ENCODE measurements around the gene ZNF444. TPM values are rescaled to one million over a fixed set of nuclear protein-coding genes. Genes with fewer than 3 reads are reported as not detected.

Gene ZNF444
- total and polyA plus RNA-seq, 2 of the 8 experiments (the other 6 are each of a cell fraction or from before 2014, with no cell fraction given): 49.5 to 54.5 TPM

GRCh38 chr19:56116606-56117005 lies 24.5 kb upstream of the ZNF444 start:
- Histone ChIP-seq H3K23me2 (ENCODE audit: low read depth, low read length) (peaks cover 6% of the 10 kb centered on the region), H3K27me3 (replicated peaks in 1 of 4; ENCODE audit: control insufficient read depth in 3 of 4, extremely low read depth in 1 of 4, insufficient read depth in 3 of 4, low read length in 3 of 4) (no peaks in the 10 kb centered on the region), H2BK15ac (ENCODE audit: low read length) (no peak overlapping the region), H3K23ac (ENCODE audit: insufficient read length) (no peak overlapping the region), H4K5ac (ENCODE audit: insufficient read length, low read depth, low read length) (no peak overlapping the region), H3K56ac (replicated peaks; ENCODE audit: insufficient read length, low read depth, low read length) (no peak overlapping the region), H2AK5ac (ENCODE audit: low read depth, low read length) (no peak overlapping the region), H3K4me2 (ENCODE audit: insufficient read depth in 1 of 2, low read depth in 2 of 2, low read length in 2 of 2) (no peak overlapping the region), H2BK12ac (ENCODE audit: low read depth, low read length) (no peak overlapping the region), H3K14ac (ENCODE audit: insufficient read length) (no peak overlapping the region), H3K27ac (ENCODE audit: low read depth, low read length) (no peak overlapping the region), H2AFZ (ENCODE audit: low read length) (no peak overlapping the region), H2BK120ac (replicated peaks; ENCODE audit: low read depth, low read length) (no peak overlapping the region), H2BK5ac (ENCODE audit: low read depth, low read length) (no peak overlapping the region), H3K79me2 (ENCODE audit: control insufficient read depth in 1 of 2, insufficient read depth in 2 of 2, low read length in 2 of 2) (peaks cover 66 to 89% of the 10 kb centered on the region in 2 experiments), H3K9ac (replicated peaks in 1 of 4; ENCODE audit: extremely low read depth in 1 of 4, low read depth in 3 of 4, low read length in 3 of 4) (no peak overlapping the region), H4K8ac (ENCODE audit: extremely low read depth, insufficient read depth, low read length) (0 out of 2 replicates have a peak overlapping the region, but pooled peaks have one; percentile 48), H3K4ac (replicated peaks; ENCODE audit: insufficient read length, low read depth, low read length) (no peak overlapping the region), H4K91ac (replicated peaks; ENCODE audit: insufficient read length, low read length) (no peak overlapping the region), H2BK20ac (ENCODE audit: low read length) (no peak overlapping the region), H3K79me1 (ENCODE audit: low read depth, low read length) (peaks cover 20% of the 10 kb centered on the region), H3K9me3 (ENCODE audit: insufficient read depth in 2 of 2, low read depth in 1 of 2, low read length in 1 of 2) (no peaks in the 10 kb centered on the region), H3K18ac (ENCODE audit: extremely low read depth, low read length) (no peak overlapping the region), H4K20me1 (replicated peaks in 1 of 2; ENCODE audit: control insufficient read depth in 1 of 2, insufficient read depth in 2 of 2, low read length in 2 of 2) (peaks cover 42 to 47% of the 10 kb centered on the region in 2 experiments), H3K36me3 (ENCODE audit: control insufficient read depth in 2 of 4, insufficient read depth in 4 of 4, low read length in 3 of 4) (0 out of 8 replicates have a peak, but pooled peaks cover 0 to 3% (median under 1%) of the 10 kb centered on the region in 4 experiments), H3K4me3 (ENCODE audit: extremely low read depth in 1 of 4, insufficient read depth in 2 of 4, low read depth in 3 of 4, low read length in 4 of 4) (no peak overlapping the region), H3K4me1 (replicated peaks in 1 of 4; ENCODE audit: control insufficient read depth in 3 of 4, insufficient read depth in 4 of 4, low read length in 3 of 4) (peaks cover 6 to 37% (median 27%) of the 10 kb centered on the region in 4 experiments)
- FAIRE-seq (no peak), DNase-seq (ENCODE audit: low read depth in 1 of 2, low spot score in 2 of 2) (no peak)
- WGBS, 2 experiments (ENCODE audit: extremely low coverage in 1 of 2, insufficient coverage in 1 of 2, insufficient read length in 1 of 2, insufficient replicate concordance in 2 of 2, low coverage in 1 of 2, low lambda C conversion rate in 2 of 2, missing lambda C conversion rate in 1 of 2): 92% methylated on average over 6 of the region's 6 CpGs; no CpG with 5 or more reads in 1 of the 2 experiments
- POLR2A ChIA-PET (ENCODE audit: partially characterized antibody): interaction anchor here (1.0 to 7.0 kb wide), 4 partner anchors 9 to 25 kb away, joined by 3 to 51 read pairs (median 4); no protein-coding TSS in a partner anchor
- CTCF ChIA-PET (ENCODE audit: partially characterized antibody): interaction anchor here (0.6 to 1.1 kb wide), 3 partner anchors 21 to 36 kb away, joined by 3 read pairs; no protein-coding TSS in a partner anchor
- TF ChIP-seq SP1 (IDR thresholded peaks at IDR 0.05; ENCODE audit: low read depth, low read length): no peak
- TF ChIP-seq CTCF (IDR thresholded peaks at IDR 0.05; ENCODE audit: control extremely low read depth in 1 of 3, insufficient read depth in 1 of 3, low read depth in 1 of 3, low read length in 3 of 3): no peak
- no peak for TF ChIP-seq KDM1A (IDR thresholded peaks at IDR 0.05; ENCODE audit: borderline replicate concordance, low read length)
- TF ChIP-seq RBBP5 (IDR thresholded peaks at IDR 0.05; ENCODE audit: borderline replicate concordance, low read depth, low read length): no peak
- no peak for TF ChIP-seq CBX8 (IDR thresholded peaks at IDR 0.05; ENCODE audit: borderline replicate concordance, low read depth, low read length)
- TF ChIP-seq POLR2AphosphoS5 (IDR thresholded peaks at IDR 0.05; ENCODE audit: low read depth, low read length): no peak
- TF ChIP-seq GABPA (IDR thresholded peaks at IDR 0.05; ENCODE audit: borderline replicate concordance, insufficient read depth, low read length): no peak
- no peak for TF ChIP-seq KDM5A (IDR thresholded peaks at IDR 0.05; ENCODE audit: low read length)
- no peak for TF ChIP-seq TAF7 (optimal IDR thresholded peaks at IDR 0.05; ENCODE audit: borderline replicate concordance, low read depth, low read length)
- no peak for TF ChIP-seq SP4 (IDR thresholded peaks at IDR 0.05; ENCODE audit: low read length)
- TF ChIP-seq SP2 (IDR thresholded peaks at IDR 0.05; ENCODE audit: low read length): no peak
- no peak for TF ChIP-seq GTF2F1 (IDR thresholded peaks at IDR 0.05; ENCODE audit: borderline replicate concordance, low read depth, low read length)

All from H1 (cell line).